ENCODE results near the gene PDAP1. TPM values are rescaled to one million over a fixed set of nuclear protein-coding genes. Genes with fewer than 3 reads are reported as not detected.

PDAP1 gene
- total and polyA plus RNA-seq, 9 of the 15 experiments (the other 6 are each of a cell fraction or from before 2014, with no cell fraction given), result 10.2 to 315 (median 129) TPM

GRCh38 chr7:99362801-99363200 is 45.6 kb downstream of the PDAP1 start (continued):
- no peak for TF ChIP-seq RREB1 (CRISPR knock-in tag; IDR thresholded peaks at IDR 0.05)
- no peak for TF ChIP-seq TRIM28 (IDR thresholded peaks at IDR 0.05)
- TF ChIP-seq ZNF518B (CRISPR knock-in tag; IDR thresholded peaks at IDR 0.05), result no peak
- no peak for TF ChIP-seq RBM25 (IDR thresholded peaks at IDR 0.05; ENCODE audit: low read depth, low read length, severe bottlenecking)
- no peak for TF ChIP-seq POLR2G (IDR thresholded peaks at IDR 0.05; ENCODE audit: low read depth, low read length)
- no peak for TF ChIP-seq ZBTB33 (CRISPR knock-in tag; IDR thresholded peaks at IDR 0.05)
- no peak for TF ChIP-seq SIRT6 (IDR thresholded peaks at IDR 0.05; ENCODE audit: low read depth, low read length)
- no peak for TF ChIP-seq SIN3B (IDR thresholded peaks at IDR 0.05; ENCODE audit: low read depth)
- TF ChIP-seq ZNF551 (CRISPR knock-in tag; IDR thresholded peaks at IDR 0.05), result no peak
- peak; percentile 61 for TF ChIP-seq CBFA2T3 (IDR thresholded peaks at IDR 0.05)
- peak in 1 of 2 experiments; percentile 33; a peak in 1 of 4 replicates for TF ChIP-seq RCOR1 (IDR thresholded peaks at IDR 0.05; ENCODE audit: borderline replicate concordance in 1 of 2, low read depth in 2 of 2, low read length in 2 of 2)
- TF ChIP-seq ZNF347 (CRISPR knock-in tag; IDR thresholded peaks at IDR 0.05; ENCODE audit: low read depth), result no peak
- TF ChIP-seq GTF2B (IDR thresholded peaks at IDR 0.05; ENCODE audit: extremely low read depth, insufficient read length), result no peak
- TF ChIP-seq HOXB6 (CRISPR knock-in tag; IDR thresholded peaks at IDR 0.05; ENCODE audit: borderline replicate concordance), result no peak
- no peak for TF ChIP-seq RFX1 (IDR thresholded peaks at IDR 0.05)
- TF ChIP-seq ZNF655 (CRISPR knock-in tag; IDR thresholded peaks at IDR 0.05), result no peak

All from K562 (cell line).